Upper lobe of left lung (tissue), 4 donors: ENCODE results near the gene MDP1.

Source experiments
- POLR2A ChIP-seq, 4 donors: fragments of 450-650 bp; IDR thresholded peaks; one replicate each; pipeline ENCODE4 v1.5.1; 2016 to 2017; ENCODE audit warnings: antibody characterized with exemption in 4 of 4, mild to moderate bottlenecking in 2 of 4
- TF ChIP-seq, protein P1 (sequence below), 6 experiments: fragments of 450-650 bp in 4 of 6; fragments of 200-600 bp in 2 of 6; sonication (generic) in 2 of 6; IDR thresholded peaks; one replicate each; pipeline ENCODE4 v1.5.1; 2016 to 2019; ENCODE audit warnings: antibody characterized with exemption in 6 of 6

DNA sequence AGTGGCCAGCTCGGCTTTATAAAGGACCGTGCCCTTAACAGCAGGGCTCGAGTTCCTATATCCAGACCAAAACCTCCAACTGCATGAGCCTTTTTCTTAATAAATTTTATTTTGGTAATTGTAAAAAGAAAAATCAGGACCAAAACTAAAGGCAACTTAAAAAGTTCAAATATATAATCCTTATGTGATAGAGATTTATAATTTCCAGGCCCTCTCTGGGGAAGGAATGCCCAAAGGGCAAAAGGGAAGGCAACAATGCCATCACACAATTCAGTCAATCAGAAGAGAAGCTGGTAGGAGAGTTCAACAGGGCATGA is 26.8 kb downstream of the MDP1 start:
- TF ChIP-seq, protein P1, sequence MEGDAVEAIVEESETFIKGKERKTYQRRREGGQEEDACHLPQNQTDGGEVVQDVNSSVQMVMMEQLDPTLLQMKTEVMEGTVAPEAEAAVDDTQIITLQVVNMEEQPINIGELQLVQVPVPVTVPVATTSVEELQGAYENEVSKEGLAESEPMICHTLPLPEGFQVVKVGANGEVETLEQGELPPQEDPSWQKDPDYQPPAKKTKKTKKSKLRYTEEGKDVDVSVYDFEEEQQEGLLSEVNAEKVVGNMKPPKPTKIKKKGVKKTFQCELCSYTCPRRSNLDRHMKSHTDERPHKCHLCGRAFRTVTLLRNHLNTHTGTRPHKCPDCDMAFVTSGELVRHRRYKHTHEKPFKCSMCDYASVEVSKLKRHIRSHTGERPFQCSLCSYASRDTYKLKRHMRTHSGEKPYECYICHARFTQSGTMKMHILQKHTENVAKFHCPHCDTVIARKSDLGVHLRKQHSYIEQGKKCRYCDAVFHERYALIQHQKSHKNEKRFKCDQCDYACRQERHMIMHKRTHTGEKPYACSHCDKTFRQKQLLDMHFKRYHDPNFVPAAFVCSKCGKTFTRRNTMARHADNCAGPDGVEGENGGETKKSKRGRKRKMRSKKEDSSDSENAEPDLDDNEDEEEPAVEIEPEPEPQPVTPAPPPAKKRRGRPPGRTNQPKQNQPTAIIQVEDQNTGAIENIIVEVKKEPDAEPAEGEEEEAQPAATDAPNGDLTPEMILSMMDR (IDR thresholded peaks at IDR 0.05) = no peak
- TF ChIP-seq POLR2A (IDR thresholded peaks at IDR 0.05) = no peak
